Measurements from ENCODE around the gene PRDM1.

Gene PRDM1

DNA sequence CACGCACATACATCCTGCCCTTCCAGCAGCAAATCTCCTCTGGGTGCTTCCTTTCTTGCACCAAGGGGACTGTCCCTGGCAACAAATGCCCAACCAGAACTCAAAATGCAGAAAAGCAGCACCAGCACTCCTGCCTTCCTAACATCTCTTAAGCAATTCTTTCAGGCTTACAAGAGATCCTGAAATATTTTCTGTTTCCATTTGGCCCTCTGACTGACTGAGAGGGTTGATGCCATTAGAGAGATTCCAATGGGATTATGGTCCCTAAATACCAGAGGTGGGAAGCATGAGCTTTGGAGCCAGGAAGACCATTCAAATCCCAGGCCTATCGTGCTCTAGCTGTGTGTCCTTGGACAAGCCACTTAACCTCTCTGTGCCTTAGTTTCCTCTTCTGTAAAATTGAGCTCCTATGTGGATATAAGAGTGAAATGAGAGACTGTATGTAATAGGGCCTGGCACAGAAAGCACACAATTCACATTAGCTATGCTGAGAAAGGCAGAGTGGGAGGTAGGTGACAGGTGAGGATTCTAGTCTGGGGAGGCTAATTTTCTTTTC, 56.8 kb downstream of the PRDM1 start:
- Histone ChIP-seq H3K4me1 (peaks cover 8% of the 10 kb centered on the region), H3K9me3 (no peaks in the 10 kb centered on the region), H3K36me3 (no peaks in the 10 kb centered on the region), H3K4me3 (ENCODE audit: low read depth, low read length) (no peak overlapping the region), H3K27me3 (no peaks in the 10 kb centered on the region)
- no peak for DNase-seq
- TF ChIP-seq, protein P1, sequence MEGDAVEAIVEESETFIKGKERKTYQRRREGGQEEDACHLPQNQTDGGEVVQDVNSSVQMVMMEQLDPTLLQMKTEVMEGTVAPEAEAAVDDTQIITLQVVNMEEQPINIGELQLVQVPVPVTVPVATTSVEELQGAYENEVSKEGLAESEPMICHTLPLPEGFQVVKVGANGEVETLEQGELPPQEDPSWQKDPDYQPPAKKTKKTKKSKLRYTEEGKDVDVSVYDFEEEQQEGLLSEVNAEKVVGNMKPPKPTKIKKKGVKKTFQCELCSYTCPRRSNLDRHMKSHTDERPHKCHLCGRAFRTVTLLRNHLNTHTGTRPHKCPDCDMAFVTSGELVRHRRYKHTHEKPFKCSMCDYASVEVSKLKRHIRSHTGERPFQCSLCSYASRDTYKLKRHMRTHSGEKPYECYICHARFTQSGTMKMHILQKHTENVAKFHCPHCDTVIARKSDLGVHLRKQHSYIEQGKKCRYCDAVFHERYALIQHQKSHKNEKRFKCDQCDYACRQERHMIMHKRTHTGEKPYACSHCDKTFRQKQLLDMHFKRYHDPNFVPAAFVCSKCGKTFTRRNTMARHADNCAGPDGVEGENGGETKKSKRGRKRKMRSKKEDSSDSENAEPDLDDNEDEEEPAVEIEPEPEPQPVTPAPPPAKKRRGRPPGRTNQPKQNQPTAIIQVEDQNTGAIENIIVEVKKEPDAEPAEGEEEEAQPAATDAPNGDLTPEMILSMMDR (IDR thresholded peaks at IDR 0.05; ENCODE audit: low read depth, low read length) = no peak

DNA sequence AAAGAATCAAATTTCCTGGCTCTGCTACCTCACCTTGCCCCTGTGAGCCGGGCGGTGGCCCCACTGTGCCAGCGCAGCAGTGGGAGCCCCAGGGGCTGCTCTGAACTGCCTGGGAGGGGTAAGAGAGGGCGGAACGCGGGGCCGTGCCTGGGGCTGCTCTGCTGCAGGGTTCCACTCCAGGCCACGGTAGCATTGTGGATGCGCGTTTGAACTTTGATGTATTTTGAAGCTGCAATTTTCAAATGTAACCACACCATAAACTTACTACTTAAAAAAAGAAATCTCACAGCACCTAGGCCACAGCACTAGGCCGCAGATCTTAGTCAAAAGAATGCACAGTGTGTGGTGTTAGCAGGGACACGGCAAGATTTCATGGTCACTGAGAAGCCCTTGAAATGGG, 57.5 kb downstream of the PRDM1 start:
- TF ChIP-seq, protein P1 (IDR thresholded peaks at IDR 0.05; ENCODE audit: low read depth, low read length) = no peak
- DNase-seq = no peak
- Histone ChIP-seq H3K4me3 (ENCODE audit: low read depth, low read length) (no peak overlapping the region), H3K36me3 (no peaks in the 10 kb centered on the region), H3K27me3 (no peaks in the 10 kb centered on the region), H3K4me1 (peaks cover 8% of the 10 kb centered on the region), H3K9me3 (no peaks in the 10 kb centered on the region)

DNA sequence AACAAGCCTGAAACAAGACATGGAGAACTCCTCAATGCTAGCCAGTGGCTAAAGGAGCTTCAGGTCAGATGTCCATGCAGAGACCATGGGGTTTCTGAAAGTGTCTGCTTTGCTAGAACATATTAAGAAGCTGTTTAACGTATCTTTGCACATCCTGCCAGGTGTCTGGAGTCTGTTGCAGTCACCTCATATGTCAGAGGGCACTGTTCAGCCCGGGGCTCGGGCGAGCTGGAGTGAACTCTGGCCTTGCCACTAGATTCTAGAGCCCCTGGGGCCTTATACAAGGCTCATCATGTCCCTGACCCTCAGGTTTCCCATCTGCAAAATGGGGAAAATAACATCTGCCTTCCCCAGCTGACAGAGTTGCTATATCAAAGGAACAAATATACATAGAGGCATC, 59.0 kb downstream of the PRDM1 start:
- Histone ChIP-seq H3K9me3 (no peaks in the 10 kb centered on the region), H3K4me1 (peaks cover 8% of the 10 kb centered on the region)
- DNase-seq = no peak

DNA sequence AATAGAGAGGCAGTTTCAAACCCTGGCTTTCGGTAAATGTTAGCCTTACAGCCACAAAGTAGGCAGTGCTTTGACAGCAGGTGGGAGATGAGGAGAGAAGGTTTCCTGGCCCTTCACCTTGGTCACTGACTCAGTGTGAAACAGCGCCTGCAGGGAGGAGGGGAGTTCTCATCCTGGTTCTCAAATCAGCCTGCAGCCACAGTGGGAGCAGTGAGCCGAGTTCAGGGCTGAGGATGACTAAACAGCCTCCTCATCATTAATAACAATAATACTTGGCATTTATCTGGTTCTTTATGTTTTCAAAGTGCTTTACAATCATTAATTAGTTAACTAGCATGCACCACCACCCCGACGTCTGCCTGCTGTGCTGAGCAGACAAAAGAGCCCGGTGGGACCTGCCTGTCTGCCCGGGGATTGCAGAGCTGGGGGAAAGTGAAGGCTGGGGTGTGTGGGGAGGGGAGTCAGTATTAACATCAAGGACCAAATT, 59.6 kb downstream of the PRDM1 start:
- Histone ChIP-seq H3K9me3 (no peaks in the 10 kb centered on the region), H3K4me1 (peaks cover 8% of the 10 kb centered on the region), H3K36me3 (no peaks in the 10 kb centered on the region), H3K4me3 (ENCODE audit: low read depth, low read length) (no peak overlapping the region), H3K27me3 (no peaks in the 10 kb centered on the region)
- TF ChIP-seq, protein P1 (IDR thresholded peaks at IDR 0.05; ENCODE audit: low read depth, low read length) = no peak
- DNase-seq = peak; percentile 51

More for the DNA sequence above, 59.0 kb downstream of the PRDM1 start:
- TF ChIP-seq, protein P1 (IDR thresholded peaks at IDR 0.05; ENCODE audit: low read depth, low read length) = no peak
- H3K4me3 ChIP-seq (ENCODE audit: low read depth, low read length) = no peak overlapping the region
- H3K27me3 ChIP-seq = no peaks in the 10 kb centered on the region
- no peaks in the 10 kb centered on the region for H3K36me3 ChIP-seq

DNA sequence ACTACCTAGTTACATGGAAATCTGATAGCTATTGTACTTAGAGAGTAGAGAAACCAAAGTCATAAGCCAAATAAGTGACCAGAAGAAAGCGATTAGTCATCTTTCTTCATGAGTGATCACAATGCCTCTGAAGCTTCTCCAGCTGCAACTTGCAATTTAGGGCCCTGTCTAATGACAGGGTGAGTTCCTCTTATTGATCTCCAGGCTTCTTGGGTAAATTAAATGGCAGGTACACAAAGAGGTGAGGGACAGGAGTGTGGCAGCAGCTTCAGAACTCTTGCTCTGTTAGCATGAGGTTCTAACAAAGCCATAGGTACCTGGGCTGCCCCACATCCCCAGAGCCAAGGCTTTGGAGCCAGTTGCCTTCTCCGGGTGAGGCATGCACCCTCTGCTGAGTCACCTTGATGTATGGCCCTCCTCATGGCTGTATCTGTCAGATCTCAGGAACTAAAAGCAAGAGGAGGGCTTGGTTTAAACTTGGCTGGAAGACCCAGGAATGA, 60.8 kb downstream of the PRDM1 start:
- TF ChIP-seq, protein P1 (IDR thresholded peaks at IDR 0.05; ENCODE audit: low read depth, low read length) = no peak
- no peak overlapping the region for H3K4me3 ChIP-seq (ENCODE audit: low read depth, low read length)
- DNase-seq = no peak
- no peaks in the 10 kb centered on the region for H3K27me3 ChIP-seq
- H3K4me1 ChIP-seq = peaks cover 8% of the 10 kb centered on the region
- no peaks in the 10 kb centered on the region for H3K9me3 ChIP-seq
- no peaks in the 10 kb centered on the region for H3K36me3 ChIP-seq

DNA sequence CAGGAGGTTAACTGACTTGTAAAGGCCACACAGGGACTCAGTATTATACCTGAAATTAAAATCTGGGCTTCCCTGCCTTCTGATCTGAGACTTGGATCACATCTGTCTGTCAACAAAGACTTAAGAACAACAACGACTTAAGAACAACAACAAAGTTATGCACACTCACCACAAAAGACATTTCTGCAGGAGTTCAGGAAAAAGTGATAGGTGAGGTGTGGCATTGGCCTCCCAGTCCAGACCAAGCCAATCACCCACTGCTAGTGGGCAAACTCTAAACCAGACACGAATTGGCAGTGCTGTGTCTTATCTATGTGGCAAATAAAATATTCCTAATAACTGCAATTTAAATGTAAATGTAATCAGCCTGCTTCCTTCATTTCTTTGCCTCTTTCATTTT, 61.3 kb downstream of the PRDM1 start:
- Histone ChIP-seq H3K4me3 (ENCODE audit: low read depth, low read length) (no peak overlapping the region), H3K4me1 (peaks cover 12% of the 10 kb centered on the region), H3K9me3 (no peaks in the 10 kb centered on the region), H3K27me3 (no peaks in the 10 kb centered on the region), H3K36me3 (no peaks in the 10 kb centered on the region)
- TF ChIP-seq, protein P1 (IDR thresholded peaks at IDR 0.05; ENCODE audit: low read depth, low read length) = no peak
- DNase-seq = no peak

Data from BE2C (cell line).